ENCODE results near the gene GEMIN7.

The GEMIN7 gene

GRCh38 chr19:45079063-45079910, at the start of gene GEMIN7:
Gene GEMIN7, plus strand, starts transcription at chr19:45079260. Its CDS starts 10,855 bp downstream, at chr19:45090115.
- DNase-seq = peak; percentile 78

DNA sequence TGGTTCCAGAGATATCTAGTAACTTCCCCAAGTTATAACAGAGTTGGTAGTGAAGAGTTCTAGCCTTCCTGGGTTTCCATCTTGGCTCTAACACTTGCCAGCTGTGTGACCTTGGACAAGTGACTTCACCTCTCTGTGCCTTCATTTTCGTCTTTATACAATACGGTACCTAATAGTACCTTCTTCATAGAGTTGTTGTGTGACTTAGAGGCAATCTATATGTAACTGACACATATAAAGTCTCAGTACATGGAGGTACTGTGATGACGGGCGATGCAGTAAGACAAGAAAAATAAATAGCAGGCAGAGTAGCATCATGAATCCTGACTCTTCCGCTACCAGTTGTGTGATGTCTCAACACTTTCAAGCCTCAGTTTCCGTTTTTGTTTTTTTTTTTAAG, 48.2 kb upstream of the GEMIN7 start:
- DNase-seq = no peak

DNA sequence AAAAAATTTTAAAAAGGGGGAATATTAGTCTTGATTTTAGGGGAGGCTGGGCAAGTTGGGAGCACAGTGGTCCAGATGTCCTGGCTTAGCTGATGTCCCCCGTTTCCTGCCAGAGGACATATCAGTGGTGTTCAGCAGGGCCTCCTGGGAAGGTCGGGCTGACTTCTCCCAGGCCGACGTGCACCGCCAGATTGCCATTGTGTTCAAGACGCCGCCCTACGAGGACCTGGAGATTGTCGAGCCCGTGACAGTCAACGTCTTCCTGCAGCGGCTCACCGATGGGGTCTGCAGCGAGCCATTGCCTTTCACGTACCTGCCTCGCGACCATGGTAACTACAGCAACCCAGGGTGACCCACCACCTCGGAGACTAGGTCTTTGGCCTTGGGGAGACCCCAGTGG, 46.6 kb upstream of the GEMIN7 start:
- no peak for DNase-seq

GRCh38 chr19:45035755-45036154, 43.3 kb upstream of the GEMIN7 start:
- DNase-seq = no peak

- DNase-seq = no peak
These were observed 41.5 kb upstream of the GEMIN7 start for GRCh38 chr19:45037393-45038169.

GRCh38 chr19:45038931-45039893, 39.8 kb upstream of the GEMIN7 start, which contains the start of gene CLASRP:
Gene CLASRP, plus strand, starts transcription at chr19:45039045. Its CDS starts 1,168 bp downstream, at chr19:45040213.
- peak; percentile 91 for DNase-seq

GRCh38 chr19:45040059-45040771, 38.8 kb upstream of the GEMIN7 start:
- no peak for DNase-seq

DNA sequence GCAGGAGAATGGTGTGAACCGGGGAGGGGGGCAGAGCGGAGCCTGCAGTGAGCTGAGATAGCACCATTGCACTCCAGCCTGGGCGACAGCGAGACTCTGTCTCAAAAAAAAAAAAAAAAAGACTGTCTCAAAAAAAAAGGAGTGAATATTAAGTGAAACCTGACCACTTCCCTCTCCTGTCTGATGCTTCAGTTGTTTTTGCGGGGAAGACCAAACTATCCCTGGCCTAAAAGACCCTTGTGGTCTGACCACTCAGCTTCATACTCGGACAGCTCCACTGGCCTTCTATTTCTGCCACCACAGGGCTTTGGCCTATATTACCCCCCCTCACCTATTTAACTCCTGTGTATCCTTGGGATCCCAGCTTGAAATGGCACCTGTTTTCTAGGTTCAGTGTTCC, 37.9 kb upstream of the GEMIN7 start:
- DNase-seq = no peak

DNA sequence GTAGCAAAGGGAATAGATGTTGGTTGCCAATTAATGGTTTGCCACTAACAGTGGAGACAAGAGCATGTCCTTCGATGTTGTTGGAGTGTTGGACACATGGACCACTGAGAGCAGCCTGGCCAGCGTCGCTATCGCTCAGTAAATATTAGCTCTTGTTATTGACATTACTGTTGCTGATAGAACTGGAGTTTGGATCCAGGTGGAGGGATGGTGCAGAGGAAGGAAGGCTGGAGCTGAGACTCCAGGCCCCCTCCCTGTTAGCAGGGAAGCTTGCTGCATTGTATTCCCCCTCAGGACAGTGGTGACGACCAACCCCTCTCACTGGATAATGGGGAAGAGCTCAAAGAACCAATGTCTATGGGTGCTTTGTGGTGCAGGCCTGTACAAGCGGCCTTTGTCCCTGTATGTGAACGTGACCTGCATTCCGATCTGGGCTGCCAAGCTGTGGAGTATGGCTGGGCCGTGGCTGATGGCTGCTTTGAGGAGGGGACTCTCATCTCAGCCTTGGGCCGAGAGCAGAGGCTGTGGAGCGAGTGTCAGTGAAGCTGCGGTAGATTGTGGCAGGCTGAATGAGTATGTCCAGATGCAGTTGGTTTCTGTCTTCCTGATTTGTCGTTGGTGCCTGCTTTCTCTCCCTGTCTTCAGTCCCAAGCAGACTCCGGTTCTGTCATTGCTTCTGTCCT, 33.2 kb upstream of the GEMIN7 start:
- DNase-seq = no peak

GRCh38 chr19:45046355-45046754, 32.7 kb upstream of the GEMIN7 start:
- no peak for DNase-seq

DNA sequence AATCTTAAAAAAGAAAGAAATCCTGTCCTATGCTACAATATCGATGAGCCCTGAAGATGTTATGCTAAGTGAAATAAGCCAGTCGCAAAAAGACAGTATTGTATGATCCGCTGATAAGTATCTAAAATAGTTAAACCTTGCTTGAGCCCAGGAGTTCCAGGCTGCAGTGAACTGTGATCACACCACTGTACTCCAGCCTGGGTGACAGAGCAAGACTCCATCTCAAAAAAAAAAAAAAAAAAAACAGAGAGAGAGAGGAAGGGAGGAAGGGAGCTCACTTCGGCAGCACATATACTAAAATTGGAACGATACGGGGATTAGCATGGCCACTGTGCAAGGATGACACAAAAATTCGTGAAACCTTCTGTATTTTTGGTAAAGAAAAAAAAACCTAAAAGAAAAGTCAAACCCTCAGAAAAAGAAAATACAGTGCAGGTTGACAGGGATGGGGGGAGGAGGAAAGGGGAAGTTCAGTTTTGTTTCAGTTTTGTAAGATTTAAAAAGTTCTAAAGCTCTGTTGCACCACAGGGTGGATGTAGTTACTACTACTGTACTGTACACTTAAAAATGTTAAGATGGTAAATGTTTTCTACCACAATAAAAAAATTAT, 31.8 kb upstream of the GEMIN7 start:
- no peak for DNase-seq

DNA sequence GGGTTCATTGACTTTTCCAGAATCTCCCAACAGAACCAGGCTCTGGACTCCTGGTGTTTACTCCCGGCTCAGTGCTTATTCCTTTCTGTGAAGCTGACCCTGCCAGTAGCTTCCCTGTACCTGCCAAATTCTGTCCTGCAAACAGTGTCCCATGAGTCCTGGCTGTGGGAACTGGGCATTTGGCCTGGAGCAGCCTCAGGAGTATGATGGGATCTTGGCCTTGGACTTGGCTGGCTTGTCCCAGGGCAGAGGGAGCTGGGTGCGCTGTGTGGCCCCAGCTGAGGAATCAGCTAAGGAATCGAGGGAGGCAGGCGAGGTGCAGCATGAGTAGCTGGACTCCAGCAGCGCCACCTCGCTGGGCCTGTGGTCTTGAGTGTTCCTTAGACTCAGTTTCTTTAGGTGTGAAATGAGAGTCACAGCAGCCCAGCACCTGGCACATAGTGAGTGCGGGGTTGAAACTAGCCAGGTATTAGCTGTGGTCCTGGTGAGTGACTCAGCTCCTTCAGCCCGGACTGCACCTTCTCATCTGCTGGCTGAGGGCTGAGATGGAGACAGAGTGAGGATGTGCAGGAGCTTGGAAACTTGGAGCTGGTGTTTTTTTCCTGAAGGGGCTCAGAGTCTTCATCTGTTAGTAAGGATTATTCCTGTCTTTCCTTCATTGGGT, 29.9 kb upstream of the GEMIN7 start:
- no peak for DNase-seq

DNA sequence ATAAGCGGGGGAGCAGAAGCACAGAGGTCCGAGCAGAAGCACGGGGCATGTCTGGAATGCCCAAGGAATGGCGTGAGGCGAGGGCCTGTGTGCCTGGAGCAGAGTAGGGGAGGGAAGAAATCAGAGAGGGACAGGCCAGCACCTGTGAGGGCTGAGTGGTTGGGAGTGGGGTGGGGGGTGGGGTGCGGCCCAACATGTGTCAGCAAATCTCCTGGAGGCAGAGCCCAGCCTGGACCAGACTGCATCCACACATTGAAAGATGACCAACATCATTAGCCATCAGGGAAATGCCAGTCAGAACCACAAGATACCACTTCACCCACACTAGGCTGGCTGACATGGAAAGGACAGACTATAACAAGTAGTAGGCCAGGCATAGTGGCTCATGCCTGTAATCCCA, 29.0 kb upstream of the GEMIN7 start:
- DNase-seq = no peak

GRCh38 chr19:45051929-45052579, 27.0 kb upstream of the GEMIN7 start:
- no peak for DNase-seq

DNA sequence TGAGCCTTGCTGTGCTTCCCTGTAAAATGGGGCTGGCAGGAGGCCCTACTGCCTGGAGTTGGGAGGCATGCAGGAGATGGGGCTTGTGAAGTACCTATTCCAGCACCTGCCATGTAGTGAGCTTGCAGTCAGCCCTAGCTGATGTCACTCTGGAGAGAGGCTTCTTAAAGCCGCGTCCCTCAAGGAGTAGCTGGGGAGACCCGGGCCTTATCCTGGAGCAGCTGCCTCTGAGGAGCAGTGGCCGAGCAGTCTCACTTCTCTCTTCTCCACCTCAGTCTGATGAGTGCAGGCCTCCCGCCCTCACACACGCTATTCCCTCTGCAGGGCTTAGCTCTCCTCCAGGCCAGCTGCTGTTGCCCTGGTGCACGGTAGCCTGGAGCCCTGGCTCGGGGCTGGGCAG, 22.2 kb upstream of the GEMIN7 start:
- no peak for DNase-seq

GRCh38 chr19:45057444-45057843, 21.6 kb upstream of the GEMIN7 start:
- no peak for DNase-seq

GRCh38 chr19:45058622-45059159, 20.4 kb upstream of the GEMIN7 start:
- DNase-seq = peak; percentile 22

DNA sequence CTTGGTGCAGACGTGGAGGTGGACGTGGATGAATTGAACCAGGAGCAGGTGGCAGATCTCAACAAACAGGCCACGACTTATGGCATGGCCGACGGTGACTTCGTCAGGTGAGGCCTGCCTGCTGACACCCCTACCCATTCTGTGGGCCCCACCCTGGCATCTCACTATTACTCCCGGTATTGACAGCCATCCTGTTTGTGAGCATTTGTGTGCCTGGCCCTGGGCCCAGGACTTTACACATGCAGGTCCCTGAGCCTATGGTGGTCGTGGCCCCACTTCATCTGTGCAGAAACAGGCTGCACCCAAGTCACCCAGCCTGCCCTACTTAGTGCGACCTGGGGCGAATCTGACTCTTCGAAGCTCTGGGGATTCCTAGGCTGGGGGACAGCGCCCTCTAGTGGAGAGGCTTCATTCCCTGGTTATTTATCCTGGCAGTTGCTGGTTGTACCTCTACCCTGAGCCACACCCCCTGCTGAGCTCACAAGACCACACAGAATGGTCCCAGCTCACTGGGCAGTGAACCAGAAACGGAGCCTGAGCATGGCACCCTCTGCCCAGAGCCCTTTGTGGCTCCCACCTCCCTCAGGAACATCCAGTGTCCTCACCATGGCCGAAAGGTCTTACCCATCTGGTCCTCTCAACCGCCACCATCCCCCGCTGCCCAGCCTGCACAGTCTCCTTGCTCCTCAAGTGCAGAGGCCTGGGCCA, 19.6 kb upstream of the GEMIN7 start:
- peak; percentile 89 for DNase-seq

DNA sequence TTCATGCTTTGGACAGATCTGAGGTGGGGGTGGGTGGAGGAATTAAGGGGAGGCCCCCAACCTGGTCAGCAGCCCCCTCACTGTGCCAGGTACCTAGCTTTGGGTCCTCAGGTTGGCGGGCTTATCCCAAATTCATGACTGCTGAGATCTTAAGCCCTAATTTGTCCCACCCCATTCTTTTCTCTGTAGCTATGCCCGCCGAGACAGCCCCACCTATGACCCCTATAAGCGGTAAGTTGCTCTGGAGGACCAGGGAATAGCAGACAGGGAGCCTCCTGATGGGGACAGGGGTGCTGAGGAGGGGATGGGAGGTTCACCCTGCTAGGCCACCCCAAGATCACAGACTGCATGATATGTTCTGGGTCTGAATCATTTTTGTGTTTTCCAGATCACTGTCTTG, 17.1 kb upstream of the GEMIN7 start:
- DNase-seq = no peak

Data from hematopoietic multipotent progenitor cell treated with erythropoietin and hydrocortisone succinate and interleukin-3 and kit ligand, for 8 days (in vitro differentiated cells).